SK-N-SH treated with all-trans-retinoic acid at 6 μM for 48 hours (cell line): ENCODE results near the gene CYP24A1.
A peak's percentile ranks its signal among the peaks of the same experiment; 100 is the strongest.

Experiments used
- ATAC-seq: fragments of 200-7000 bp; cut with Tn5 transposase; 3 replicates; pipeline ENCODE4 v1.9.1; 2020; ENCODE audit warnings: mild to moderate bottlenecking, moderate library complexity
- ARNTL ChIP-seq: fragments of 450-650 bp; formaldehyde crosslinking; IDR thresholded peaks from 2 replicates; pipeline ENCODE4 v1.5.0; 2020; ENCODE audit warnings: low read depth, mild to moderate bottlenecking, moderate library complexity, borderline replicate concordance
- BACH2 ChIP-seq: fragments of 250-450 bp; sonication (Bioruptor Pico); IDR thresholded peaks from 2 replicates; pipeline ENCODE4 v1.9.0; 2021; ENCODE audit warnings: mild to moderate bottlenecking, borderline replicate concordance
- CSRNP3 ChIP-seq: fragments of 250-450 bp; sonication (Bioruptor Pico); IDR thresholded peaks from 2 replicates; pipeline ENCODE4 v1.5.1; 2021; ENCODE audit warnings: mild to moderate bottlenecking, moderate library complexity
- ESRRG ChIP-seq: fragments of 250-450 bp; sonication (Bioruptor Pico); IDR thresholded peaks from 2 replicates; pipeline ENCODE4 v1.6.1; 2021; ENCODE audit warnings: mild to moderate bottlenecking
- GLIS3 ChIP-seq: fragments of 250-450 bp; sonication (Bioruptor Pico); IDR thresholded peaks from 2 replicates; pipeline ENCODE4 v1.5.0; 2020; ENCODE audit warnings: mild to moderate bottlenecking, moderate library complexity
- OSR1 ChIP-seq: fragments of 250-450 bp; sonication (Bioruptor Pico); IDR thresholded peaks from 2 replicates; pipeline ENCODE4 v1.8.0; 2022; ENCODE audit warnings: moderate library complexity, mild to moderate bottlenecking, inconsistent platforms
- RARB ChIP-seq: fragments of 250-450 bp; sonication (Bioruptor Pico); IDR thresholded peaks from 2 replicates; pipeline ENCODE4 v1.8.0; 2021; ENCODE audit warnings: mild to moderate bottlenecking, moderate library complexity
- SNAI2 ChIP-seq: fragments of 250-450 bp; sonication (Bioruptor Pico); IDR thresholded peaks from 2 replicates; pipeline ENCODE4 v1.5.0; 2020; ENCODE audit warnings: mild to moderate bottlenecking, moderate library complexity
- TCF4 ChIP-seq: fragments of 250-450 bp; sonication (Bioruptor Pico); IDR thresholded peaks from 2 replicates; pipeline ENCODE4 v1.8.0; 2021; ENCODE audit warnings: mild to moderate bottlenecking, moderate library complexity, borderline replicate concordance
- TOX ChIP-seq: fragments of 250-450 bp; sonication (Bioruptor Pico); IDR thresholded peaks from 2 replicates; pipeline ENCODE4 v1.8.0; 2021; ENCODE audit warnings: mild to moderate bottlenecking, moderate library complexity, borderline replicate concordance
- ZC3H10 ChIP-seq: fragments of 250-450 bp; sonication (Bioruptor Pico); IDR thresholded peaks from 2 replicates; pipeline ENCODE4 v1.5.1; 2021; ENCODE audit warnings: mild to moderate bottlenecking, moderate library complexity
- ZFP3 ChIP-seq: fragments of 250-450 bp; sonication (Bioruptor Pico); IDR thresholded peaks from 2 replicates; pipeline ENCODE4 v1.5.0; 2020; ENCODE audit warnings: mild to moderate bottlenecking, moderate library complexity
- ZFP30 ChIP-seq: fragments of 450-650 bp; formaldehyde crosslinking; IDR thresholded peaks from 2 replicates; pipeline ENCODE4 v1.5.0; 2022; ENCODE audit warnings: mild to moderate bottlenecking, moderate library complexity
- ZNF565 ChIP-seq: fragments of 450-650 bp; formaldehyde crosslinking; conservative IDR thresholded peaks from 2 replicates; pipeline ENCODE4 v1.5.0; 2020; ENCODE audit warnings: low read depth, mild to moderate bottlenecking, moderate library complexity
- ZNF70 ChIP-seq: fragments of 450-650 bp; formaldehyde crosslinking; IDR thresholded peaks from 2 replicates; pipeline ENCODE4 v1.5.0; 2020; ENCODE audit warnings: mild to moderate bottlenecking, moderate library complexity
- ZNF8 ChIP-seq: fragments of 450-650 bp; formaldehyde crosslinking; IDR thresholded peaks from 2 replicates; pipeline ENCODE4 v1.5.0; 2020; ENCODE audit warnings: mild to moderate bottlenecking, moderate library complexity
- TF ChIP-seq, protein P1 (sequence below): fragments of 250-450 bp; sonication (Bioruptor Pico); IDR thresholded peaks from 2 replicates; pipeline ENCODE4 v1.8.0; 2020; ENCODE audit warnings: mild to moderate bottlenecking, moderate library complexity, borderline replicate concordance
- TF ChIP-seq, protein P2 (sequence below): fragments of 250-450 bp; sonication (Bioruptor Pico); IDR thresholded peaks from 2 replicates; pipeline ENCODE4 v1.5.1; 2020; ENCODE audit warnings: low read depth, mild to moderate bottlenecking, moderate library complexity

CYP24A1 gene

DNA sequence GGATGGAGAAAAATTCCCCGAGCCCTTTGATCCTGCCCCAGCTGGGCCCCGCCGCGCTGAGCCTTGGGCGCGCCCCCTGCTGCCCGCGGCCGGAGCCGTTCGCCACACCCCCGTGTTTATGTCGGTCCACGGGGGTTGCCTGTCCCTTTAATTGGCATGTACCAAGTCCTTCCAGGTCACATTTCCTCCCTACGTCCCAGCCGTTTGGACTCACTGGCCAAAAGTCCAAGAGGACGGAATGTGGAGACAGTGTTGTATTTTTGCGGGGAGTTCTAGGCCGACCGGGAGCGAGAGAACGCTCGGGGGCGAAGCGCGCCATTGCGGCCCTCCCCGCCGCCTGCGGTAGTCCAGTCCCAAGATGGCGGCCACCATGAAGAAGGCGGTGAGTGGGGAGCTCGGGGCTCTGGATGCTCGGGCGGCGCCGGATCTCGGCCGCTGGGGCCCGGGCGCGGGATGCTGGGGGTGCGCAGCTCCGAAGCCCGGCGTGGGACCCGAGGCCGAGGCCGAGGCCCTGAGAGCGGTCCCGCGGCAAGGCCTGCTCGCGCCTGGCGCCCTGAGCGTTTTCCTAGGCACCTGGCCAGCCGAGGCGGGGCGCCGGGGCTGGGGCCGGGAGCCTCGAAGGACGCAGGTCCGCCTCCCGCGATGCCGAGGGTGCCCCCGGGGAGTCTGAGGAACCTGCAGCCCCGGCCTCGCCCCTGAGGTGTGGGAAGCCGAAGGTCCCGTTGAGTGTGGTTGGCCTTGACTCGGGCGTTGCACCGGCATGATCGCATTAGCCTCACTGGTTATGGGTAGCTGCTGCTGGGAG, 34.2 kb upstream of the CYP24A1 start, which contains the start of gene PFDN4:
Gene PFDN4, plus strand, starts transcription at position 345 of the 805 bp plus-strand sequence. Its CDS starts 14 bp downstream, at position 359.
- ATAC-seq = peak; percentile 97
- TF ChIP-seq ZNF565 (CRISPR knock-in tag) = no peak

- no peak for ATAC-seq
- TF ChIP-seq ZC3H10 (CRISPR knock-in tag) (no peak), ZNF70 (CRISPR knock-in tag) (no peak), BACH2 (CRISPR knock-in tag) (no peak), TCF4 (no peak), ZNF565 (CRISPR knock-in tag) (no peak), SNAI2 (no peak), TOX (CRISPR knock-in tag) (no peak), OSR1 (CRISPR knock-in tag) (no peak)
- TF ChIP-seq, protein P1, sequence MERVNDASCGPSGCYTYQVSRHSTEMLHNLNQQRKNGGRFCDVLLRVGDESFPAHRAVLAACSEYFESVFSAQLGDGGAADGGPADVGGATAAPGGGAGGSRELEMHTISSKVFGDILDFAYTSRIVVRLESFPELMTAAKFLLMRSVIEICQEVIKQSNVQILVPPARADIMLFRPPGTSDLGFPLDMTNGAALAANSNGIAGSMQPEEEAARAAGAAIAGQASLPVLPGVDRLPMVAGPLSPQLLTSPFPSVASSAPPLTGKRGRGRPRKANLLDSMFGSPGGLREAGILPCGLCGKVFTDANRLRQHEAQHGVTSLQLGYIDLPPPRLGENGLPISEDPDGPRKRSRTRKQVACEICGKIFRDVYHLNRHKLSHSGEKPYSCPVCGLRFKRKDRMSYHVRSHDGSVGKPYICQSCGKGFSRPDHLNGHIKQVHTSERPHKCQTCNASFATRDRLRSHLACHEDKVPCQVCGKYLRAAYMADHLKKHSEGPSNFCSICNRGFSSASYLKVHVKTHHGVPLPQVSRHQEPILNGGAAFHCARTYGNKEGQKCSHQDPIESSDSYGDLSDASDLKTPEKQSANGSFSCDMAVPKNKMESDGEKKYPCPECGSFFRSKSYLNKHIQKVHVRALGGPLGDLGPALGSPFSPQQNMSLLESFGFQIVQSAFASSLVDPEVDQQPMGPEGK (CRISPR knock-in tag) = no peak
- TF ChIP-seq, all 23 proteins: peak for 0
Observed at GRCh38 chr20:54207053-54207742, 33.4 kb upstream of the CYP24A1 start.

- TF ChIP-seq ESRRG (CRISPR knock-in tag) (no peak), ZNF565 (CRISPR knock-in tag) (no peak), OSR1 (CRISPR knock-in tag) (no peak), RARB (CRISPR knock-in tag) (no peak), GLIS3 (CRISPR knock-in tag) (no peak), ZFP3 (no peak), ZFP30 (CRISPR knock-in tag) (no peak)
- no peak for ATAC-seq
Observed at GRCh38 chr20:54205450-54205849, 31.7 kb upstream of the CYP24A1 start.

DNA sequence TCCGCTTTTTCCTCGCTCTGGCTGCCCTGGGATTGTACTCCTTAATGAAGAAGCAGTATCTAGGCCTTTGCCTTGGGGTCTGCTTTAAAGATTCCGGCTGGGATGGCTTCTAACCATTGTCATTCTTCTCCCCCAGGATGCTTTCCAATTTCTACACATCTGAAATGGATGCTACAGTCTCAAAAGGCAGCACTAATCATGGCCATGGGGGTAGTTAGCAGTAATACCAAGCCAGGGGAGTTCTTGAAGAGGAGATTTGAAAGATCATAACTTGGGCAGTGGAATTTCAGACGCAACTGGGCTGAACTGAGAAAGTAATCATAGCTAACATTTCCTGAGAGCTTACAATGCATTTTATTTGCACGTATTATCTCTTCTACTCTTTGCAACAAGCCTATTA, 30.7 kb upstream of the CYP24A1 start:
- no peak for ATAC-seq
- TF ChIP-seq ZNF565 (CRISPR knock-in tag) (no peak), ESRRG (CRISPR knock-in tag) (no peak), SNAI2 (no peak), TCF4 (no peak), ZNF8 (no peak), OSR1 (CRISPR knock-in tag) (no peak), ZFP30 (CRISPR knock-in tag) (no peak), GLIS3 (CRISPR knock-in tag) (no peak), BACH2 (CRISPR knock-in tag) (no peak), ZC3H10 (CRISPR knock-in tag) (no peak), CSRNP3 (CRISPR knock-in tag) (no peak)
- TF ChIP-seq, protein P2, sequence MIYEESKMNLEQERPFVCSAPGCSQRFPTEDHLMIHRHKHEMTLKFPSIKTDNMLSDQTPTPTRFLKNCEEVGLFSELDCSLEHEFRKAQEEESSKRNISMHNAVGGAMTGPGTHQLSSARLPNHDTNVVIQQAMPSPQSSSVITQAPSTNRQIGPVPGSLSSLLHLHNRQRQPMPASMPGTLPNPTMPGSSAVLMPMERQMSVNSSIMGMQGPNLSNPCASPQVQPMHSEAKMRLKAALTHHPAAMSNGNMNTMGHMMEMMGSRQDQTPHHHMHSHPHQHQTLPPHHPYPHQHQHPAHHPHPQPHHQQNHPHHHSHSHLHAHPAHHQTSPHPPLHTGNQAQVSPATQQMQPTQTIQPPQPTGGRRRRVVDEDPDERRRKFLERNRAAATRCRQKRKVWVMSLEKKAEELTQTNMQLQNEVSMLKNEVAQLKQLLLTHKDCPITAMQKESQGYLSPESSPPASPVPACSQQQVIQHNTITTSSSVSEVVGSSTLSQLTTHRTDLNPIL (CRISPR knock-in tag) = no peak
- TF ChIP-seq, protein P1 (CRISPR knock-in tag) = no peak

DNA sequence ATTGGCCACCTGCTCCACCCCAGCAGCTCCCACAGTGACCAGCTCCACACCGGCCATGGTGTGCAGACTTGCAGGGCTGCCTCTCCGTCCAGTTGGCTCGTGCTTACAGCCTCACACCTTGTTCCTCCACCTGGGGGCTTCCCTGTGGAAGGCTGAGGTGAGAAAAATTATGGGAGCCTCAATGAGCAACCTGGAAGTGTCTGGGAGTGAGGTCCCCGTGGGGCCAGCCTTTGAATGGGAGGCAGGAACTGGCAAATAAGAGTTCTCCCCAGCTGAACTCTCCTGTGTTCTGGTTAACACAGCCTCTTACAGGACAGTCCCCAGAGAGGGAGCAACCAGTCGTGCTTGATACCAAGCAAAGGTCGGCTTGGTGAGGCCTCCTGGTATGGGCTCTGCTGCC, 30.3 kb upstream of the CYP24A1 start:
- TF ChIP-seq ZFP30 (CRISPR knock-in tag) = no peak
- TF ChIP-seq ARNTL (CRISPR knock-in tag) = no peak
- no peak for TF ChIP-seq TCF4

More for the DNA sequence above, 30.3 kb upstream of the CYP24A1 start:
- no peak for ATAC-seq
